ENCODE measurements around the gene FNDC3A.

Gene FNDC3A

DNA sequence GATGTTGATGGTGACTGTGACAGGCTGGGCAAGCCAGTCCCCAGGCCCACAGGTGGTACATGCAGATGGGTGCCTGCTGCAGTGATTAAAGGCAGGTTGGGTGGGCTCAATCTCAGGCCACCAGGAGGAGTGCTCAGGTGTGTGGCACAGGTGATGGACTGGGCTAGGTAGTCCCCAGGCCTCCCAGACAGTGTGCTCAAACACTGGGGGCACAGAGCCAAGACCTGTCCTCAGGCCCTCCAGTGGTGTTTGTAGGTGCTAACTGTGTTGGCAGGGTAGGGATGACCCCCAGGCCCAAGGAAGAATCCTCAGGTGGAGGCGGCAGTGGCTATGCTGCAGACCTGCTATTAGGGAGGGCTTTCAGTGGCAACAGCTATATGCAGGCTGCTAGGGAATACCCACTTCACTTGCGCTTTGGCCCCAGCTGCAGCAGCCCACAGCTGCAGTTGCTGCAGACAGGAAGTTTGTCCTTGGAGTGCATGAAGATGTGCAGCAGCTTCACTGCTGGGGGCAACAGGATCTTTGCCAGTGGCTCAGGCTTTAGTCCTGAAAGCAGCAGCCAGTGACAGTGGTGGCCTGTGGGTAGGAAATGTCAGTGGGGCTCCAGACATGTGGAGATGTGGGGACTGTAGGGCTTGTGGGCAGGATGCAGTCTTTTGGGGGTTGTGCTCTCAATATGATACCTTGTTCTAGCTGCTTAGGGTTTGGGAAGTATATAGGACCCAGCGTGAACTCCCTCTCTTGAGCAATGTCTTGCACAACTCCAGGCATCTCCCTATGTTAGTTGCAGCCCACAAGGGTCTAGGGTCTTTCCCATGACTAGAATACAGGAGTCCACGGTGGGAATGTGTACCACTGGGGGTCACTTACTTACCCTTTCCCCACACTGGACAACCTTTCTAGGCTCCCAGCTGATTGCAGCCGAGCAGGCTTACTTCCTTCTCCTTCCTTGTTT, 190.4 kb downstream of the FNDC3A start:
- TF ChIP-seq, protein P1, sequence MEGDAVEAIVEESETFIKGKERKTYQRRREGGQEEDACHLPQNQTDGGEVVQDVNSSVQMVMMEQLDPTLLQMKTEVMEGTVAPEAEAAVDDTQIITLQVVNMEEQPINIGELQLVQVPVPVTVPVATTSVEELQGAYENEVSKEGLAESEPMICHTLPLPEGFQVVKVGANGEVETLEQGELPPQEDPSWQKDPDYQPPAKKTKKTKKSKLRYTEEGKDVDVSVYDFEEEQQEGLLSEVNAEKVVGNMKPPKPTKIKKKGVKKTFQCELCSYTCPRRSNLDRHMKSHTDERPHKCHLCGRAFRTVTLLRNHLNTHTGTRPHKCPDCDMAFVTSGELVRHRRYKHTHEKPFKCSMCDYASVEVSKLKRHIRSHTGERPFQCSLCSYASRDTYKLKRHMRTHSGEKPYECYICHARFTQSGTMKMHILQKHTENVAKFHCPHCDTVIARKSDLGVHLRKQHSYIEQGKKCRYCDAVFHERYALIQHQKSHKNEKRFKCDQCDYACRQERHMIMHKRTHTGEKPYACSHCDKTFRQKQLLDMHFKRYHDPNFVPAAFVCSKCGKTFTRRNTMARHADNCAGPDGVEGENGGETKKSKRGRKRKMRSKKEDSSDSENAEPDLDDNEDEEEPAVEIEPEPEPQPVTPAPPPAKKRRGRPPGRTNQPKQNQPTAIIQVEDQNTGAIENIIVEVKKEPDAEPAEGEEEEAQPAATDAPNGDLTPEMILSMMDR (IDR thresholded peaks at IDR 0.05; ENCODE audit: poor library complexity, severe bottlenecking) = no peak

DNA sequence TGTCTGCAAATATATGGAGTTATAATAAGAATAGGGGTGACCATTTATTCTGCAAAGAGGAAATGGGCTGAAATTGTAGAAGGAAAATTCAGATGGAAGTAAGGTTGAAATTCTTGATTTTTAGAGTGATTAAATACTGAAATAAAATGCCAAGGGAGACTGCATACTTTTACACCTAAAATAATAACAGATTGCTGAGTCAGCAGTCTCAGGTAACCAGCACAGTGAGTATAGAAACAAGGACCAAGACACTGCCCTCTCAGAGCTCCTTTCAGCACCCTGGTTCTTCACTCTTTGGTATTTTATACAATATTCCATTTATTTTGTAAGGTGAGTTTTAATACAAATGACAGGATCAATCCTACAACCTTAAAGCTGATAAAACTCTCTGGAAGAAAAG, 195.6 kb downstream of the FNDC3A start:
- Histone ChIP-seq H3K9me3 (ENCODE audit: severe bottlenecking) (no peaks in the 10 kb centered on the region), H3K36me3 (ENCODE audit: low read depth) (peaks cover 64% of the 10 kb centered on the region), H3K4me3 (ENCODE audit: severe bottlenecking) (no peak overlapping the region), H3K27ac (ENCODE audit: poor library complexity, severe bottlenecking) (no peak overlapping the region), H3K4me1 (ENCODE audit: insufficient read depth, poor library complexity, severe bottlenecking) (no peaks in the 10 kb centered on the region), H3K27me3 (ENCODE audit: insufficient read depth, poor library complexity, severe bottlenecking) (no peaks in the 10 kb centered on the region)
- DNase-seq (ENCODE audit: low spot score) = no peak
- TF ChIP-seq, protein P1 (IDR thresholded peaks at IDR 0.05; ENCODE audit: poor library complexity, severe bottlenecking) = no peak
- no peak for ATAC-seq (ENCODE audit: low read depth)

More for the DNA sequence above, 190.4 kb downstream of the FNDC3A start:
- Histone ChIP-seq H3K4me1 (ENCODE audit: insufficient read depth, poor library complexity, severe bottlenecking) (no peaks in the 10 kb centered on the region), H3K27ac (ENCODE audit: poor library complexity, severe bottlenecking) (no peak overlapping the region), H3K36me3 (ENCODE audit: low read depth) (peaks cover 35% of the 10 kb centered on the region), H3K27me3 (ENCODE audit: insufficient read depth, poor library complexity, severe bottlenecking) (no peaks in the 10 kb centered on the region), H3K9me3 (ENCODE audit: severe bottlenecking) (no peaks in the 10 kb centered on the region), H3K4me3 (ENCODE audit: severe bottlenecking) (no peak overlapping the region)
- DNase-seq (ENCODE audit: low spot score) (no peak), ATAC-seq (ENCODE audit: low read depth) (no peak)

DNA sequence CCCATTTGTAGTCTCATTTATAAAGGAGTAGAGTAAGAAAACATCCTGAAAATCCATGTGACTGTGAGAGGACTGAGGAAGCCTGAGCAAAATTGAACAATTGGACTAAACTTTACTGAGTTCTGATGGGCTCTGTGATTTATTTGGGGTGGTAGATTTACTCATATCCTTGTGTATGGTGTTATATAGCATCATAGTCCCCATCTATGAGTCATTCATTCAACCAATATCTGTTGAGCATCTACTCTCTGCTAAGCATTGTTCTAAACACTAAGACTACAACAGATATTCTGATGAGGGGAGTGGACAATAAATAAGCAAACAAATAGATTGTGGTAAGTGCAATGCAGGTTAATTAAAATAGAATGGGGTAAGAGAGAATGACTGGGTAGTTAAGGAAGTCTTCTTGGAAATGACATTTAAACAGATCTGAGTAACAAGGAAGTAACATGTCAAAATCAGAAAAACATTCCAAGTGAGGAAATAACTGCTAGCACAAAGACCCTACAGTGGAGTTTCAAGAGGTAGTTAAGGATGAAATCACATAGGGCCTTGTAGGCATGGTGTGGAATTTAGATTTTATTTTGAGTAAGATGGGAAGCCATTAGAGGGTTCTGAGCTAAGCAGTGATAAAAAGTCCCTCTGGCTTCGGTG, 208.1 kb downstream of the FNDC3A start:
- Histone ChIP-seq H3K27ac (ENCODE audit: poor library complexity, severe bottlenecking) (no peak overlapping the region), H3K4me1 (ENCODE audit: insufficient read depth, poor library complexity, severe bottlenecking) (no peaks in the 10 kb centered on the region), H3K4me3 (ENCODE audit: severe bottlenecking) (no peak overlapping the region), H3K36me3 (ENCODE audit: low read depth) (peaks cover 73% of the 10 kb centered on the region), H3K27me3 (ENCODE audit: insufficient read depth, poor library complexity, severe bottlenecking) (no peaks in the 10 kb centered on the region), H3K9me3 (ENCODE audit: severe bottlenecking) (no peaks in the 10 kb centered on the region)
- DNase-seq (ENCODE audit: low spot score) = no peak
- no peak for ATAC-seq (ENCODE audit: low read depth)
- TF ChIP-seq, protein P1 (IDR thresholded peaks at IDR 0.05; ENCODE audit: poor library complexity, severe bottlenecking) = no peak

DNA sequence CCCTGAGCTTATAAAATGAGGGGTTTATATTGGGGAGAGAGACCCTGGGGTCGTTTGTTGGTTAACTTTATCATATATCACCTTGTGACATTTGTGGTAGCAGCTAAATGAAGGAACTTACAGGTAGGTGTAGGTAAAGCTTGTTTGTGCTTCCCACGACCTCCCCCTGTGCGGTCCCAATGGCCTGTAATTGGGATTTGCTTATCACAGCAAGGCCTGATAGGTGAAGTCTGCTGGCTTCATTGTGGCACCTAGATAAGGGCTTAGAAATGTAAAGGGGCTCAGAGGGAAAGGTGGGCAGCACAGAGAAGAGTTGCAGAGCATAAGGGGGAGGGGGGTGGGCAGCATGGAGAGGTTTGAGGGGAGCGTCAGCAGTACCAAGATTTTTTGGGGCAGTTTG, 208.9 kb downstream of the FNDC3A start:
- Histone ChIP-seq H3K27ac (ENCODE audit: poor library complexity, severe bottlenecking) (no peak overlapping the region), H3K4me1 (ENCODE audit: insufficient read depth, poor library complexity, severe bottlenecking) (no peaks in the 10 kb centered on the region), H3K36me3 (ENCODE audit: low read depth) (peaks cover 67% of the 10 kb centered on the region), H3K27me3 (ENCODE audit: insufficient read depth, poor library complexity, severe bottlenecking) (no peaks in the 10 kb centered on the region), H3K9me3 (ENCODE audit: severe bottlenecking) (no peaks in the 10 kb centered on the region), H3K4me3 (ENCODE audit: severe bottlenecking) (no peak overlapping the region)
- TF ChIP-seq, protein P1 (IDR thresholded peaks at IDR 0.05; ENCODE audit: poor library complexity, severe bottlenecking) = no peak
- no peak for DNase-seq (ENCODE audit: low spot score)
- ATAC-seq (ENCODE audit: low read depth) = no peak

Data from RWPE2 (cell line).